GM10266 (cell line): ENCODE data around the gene HBEGF.

ENCODE experiments used
- DNase-seq: peaks from one replicate; pipeline ENCODE4 v3.0.0; 2012; ENCODE audit errors: extremely low spot score
- CTCF ChIP-seq: IDR thresholded peaks from 2 replicates; pipeline ENCODE4 v1.5.1; 2012; ENCODE audit warnings: mild to moderate bottlenecking, low read depth; ENCODE audit not compliant: control insufficient read depth, insufficient read depth; ENCODE audit errors: missing control alignments

HBEGF gene

DNA sequence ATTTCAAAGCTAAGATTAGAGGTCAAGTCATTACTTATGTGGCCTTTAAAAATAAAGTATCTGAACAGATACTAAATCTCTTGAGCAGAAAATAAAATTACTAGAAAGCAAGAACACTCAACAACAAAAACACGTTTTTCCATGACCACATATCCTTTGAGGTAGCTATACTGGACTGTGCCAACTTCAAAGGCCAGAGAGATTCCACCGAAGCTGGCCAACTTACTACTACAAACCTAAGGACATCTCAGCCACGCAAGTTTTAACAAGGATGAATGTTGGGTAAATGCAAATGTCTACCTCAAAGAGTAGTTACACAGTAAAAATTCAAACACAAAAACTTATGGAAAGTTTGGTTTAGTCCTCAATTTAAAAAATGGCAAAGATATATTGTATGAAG is 62.4 kb downstream of the HBEGF start:
- TF ChIP-seq CTCF: no peak
- no peak for DNase-seq
